NCI-H2196 treated with DMSO at 0.1 percent for 48 hours (cell line): ENCODE data around the gene LY6G6F.

Source experiments
- DNase-seq: peaks from one replicate; lab custom pipeline; 2025; ENCODE audit not compliant: unreplicated experiment; lab: John Stamatoyannopoulos, UW

The LY6G6F gene

GRCh38 chr6:31723245-31723979, 16.7 kb downstream of the LY6G6F start, which contains the start of gene MPIG6B:
MPIG6B (plus strand) TSS chr6:31723373; CDS start chr6:31723384, 11 bp downstream.
- DNase-seq: no peak

GRCh38 chr6:31723980-31724691, 17.5 kb downstream of the LY6G6F start:
- DNase-seq: no peak

- no peak for DNase-seq
Measured at GRCh38 chr6:31725502-31726350, 19.1 kb downstream of the LY6G6F start.

- DNase-seq: no peak
Measured at GRCh38 chr6:31727034-31727716, 20.5 kb downstream of the LY6G6F start.

GRCh38 chr6:31727717-31728671, 21.3 kb downstream of the LY6G6F start:
- no peak for DNase-seq

GRCh38 chr6:31728767-31729514, 22.3 kb downstream of the LY6G6F start, which contains the start of gene DDAH2:
DDAH2 (minus strand) TSS chr6:31729299; CDS start chr6:31729161, 138 bp downstream.
- DNase-seq: no peak

- peak; percentile 70 for DNase-seq
Measured at GRCh38 chr6:31729515-31729978, 22.9 kb downstream of the LY6G6F start.

- peak; percentile 50 for DNase-seq
Measured at GRCh38 chr6:31729979-31730630, 23.4 kb downstream of the LY6G6F start.

- DNase-seq: no peak
Measured at GRCh38 chr6:31730631-31731086, 24.0 kb downstream of the LY6G6F start.

- DNase-seq: no peak
Measured at GRCh38 chr6:31732029-31732428, 25.4 kb downstream of the LY6G6F start.

- DNase-seq: no peak
Measured at GRCh38 chr6:31733734-31734133, 27.1 kb downstream of the LY6G6F start.

GRCh38 chr6:31734247-31734820, 27.7 kb downstream of the LY6G6F start:
- DNase-seq: no peak

- no peak for DNase-seq
Measured at GRCh38 chr6:31734821-31735406, 28.2 kb downstream of the LY6G6F start.

GRCh38 chr6:31736021-31736767, 29.5 kb downstream of the LY6G6F start, which contains the start of gene CLIC1:
CLIC1 (minus strand) TSS chr6:31736530; CDS start chr6:31736300, 230 bp downstream.
- peak; percentile 59 for DNase-seq

GRCh38 chr6:31736768-31737314, 30.2 kb downstream of the LY6G6F start:
- no peak for DNase-seq

- no peak for DNase-seq
Measured at GRCh38 chr6:31737315-31737990, 30.8 kb downstream of the LY6G6F start.
